Adrenal gland (tissue), 5 donors: Measurements from ENCODE around the gene SOX1.

Source experiments
- POLR2A ChIP-seq, 2 donors: fragments of 450-650 bp; IDR thresholded peaks; one replicate each; pipeline ENCODE4 v1.6.1; 2017; ENCODE audit warnings: antibody characterized with exemption in 2 of 2, mild to moderate bottlenecking in 2 of 2, moderate library complexity in 1 of 2
- TF ChIP-seq, protein P1 (sequence below), 6 experiments: fragments of 450-650 bp in 4 of 6; fragments of 200-600 bp in 2 of 6; sonication (generic) in 1 of 6; IDR thresholded peaks; 1 replicate in 5 of 6; 2 replicates in 1 of 6; pipeline versions ENCODE4 v1.5.1 to v1.8.0; 2016 to 2021; ENCODE audit warnings: antibody characterized with exemption in 6 of 6, mild to moderate bottlenecking in 2 of 6, moderate library complexity in 1 of 6
- donor health status: DM: no; HTN: no; CAD: no.

DNA sequence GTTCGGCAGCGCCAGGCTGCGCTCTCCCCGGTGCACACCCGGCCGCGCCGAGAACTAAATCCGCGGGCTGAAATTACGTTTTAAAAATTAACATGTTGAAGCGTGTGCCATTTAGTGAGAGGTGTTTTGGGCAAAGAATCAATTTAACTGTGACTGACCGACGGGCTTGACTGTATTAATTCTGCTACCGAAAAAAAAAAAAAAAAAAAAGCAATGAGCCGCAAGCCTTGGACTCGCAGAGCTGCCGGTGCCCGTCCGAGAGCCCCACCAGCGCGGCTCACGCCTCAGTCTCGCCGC, 9.6 kb upstream of the SOX1 start:
- TF ChIP-seq, protein P1, sequence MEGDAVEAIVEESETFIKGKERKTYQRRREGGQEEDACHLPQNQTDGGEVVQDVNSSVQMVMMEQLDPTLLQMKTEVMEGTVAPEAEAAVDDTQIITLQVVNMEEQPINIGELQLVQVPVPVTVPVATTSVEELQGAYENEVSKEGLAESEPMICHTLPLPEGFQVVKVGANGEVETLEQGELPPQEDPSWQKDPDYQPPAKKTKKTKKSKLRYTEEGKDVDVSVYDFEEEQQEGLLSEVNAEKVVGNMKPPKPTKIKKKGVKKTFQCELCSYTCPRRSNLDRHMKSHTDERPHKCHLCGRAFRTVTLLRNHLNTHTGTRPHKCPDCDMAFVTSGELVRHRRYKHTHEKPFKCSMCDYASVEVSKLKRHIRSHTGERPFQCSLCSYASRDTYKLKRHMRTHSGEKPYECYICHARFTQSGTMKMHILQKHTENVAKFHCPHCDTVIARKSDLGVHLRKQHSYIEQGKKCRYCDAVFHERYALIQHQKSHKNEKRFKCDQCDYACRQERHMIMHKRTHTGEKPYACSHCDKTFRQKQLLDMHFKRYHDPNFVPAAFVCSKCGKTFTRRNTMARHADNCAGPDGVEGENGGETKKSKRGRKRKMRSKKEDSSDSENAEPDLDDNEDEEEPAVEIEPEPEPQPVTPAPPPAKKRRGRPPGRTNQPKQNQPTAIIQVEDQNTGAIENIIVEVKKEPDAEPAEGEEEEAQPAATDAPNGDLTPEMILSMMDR (IDR thresholded peaks at IDR 0.05), result no peak
- no peak for TF ChIP-seq POLR2A (IDR thresholded peaks at IDR 0.05)
